OCI-M1 (cell line): Measurements from ENCODE around the gene CES1.
"Not testable (repeated sequence)": the region's sequence is repeated elsewhere in the genome, so short reads cannot be mapped to it uniquely, and the experiment has no call there.

Source experiments
- DNase-seq: peaks from one replicate; lab custom pipeline; 2025; lab: John Stamatoyannopoulos, UW

Gene CES1

DNA sequence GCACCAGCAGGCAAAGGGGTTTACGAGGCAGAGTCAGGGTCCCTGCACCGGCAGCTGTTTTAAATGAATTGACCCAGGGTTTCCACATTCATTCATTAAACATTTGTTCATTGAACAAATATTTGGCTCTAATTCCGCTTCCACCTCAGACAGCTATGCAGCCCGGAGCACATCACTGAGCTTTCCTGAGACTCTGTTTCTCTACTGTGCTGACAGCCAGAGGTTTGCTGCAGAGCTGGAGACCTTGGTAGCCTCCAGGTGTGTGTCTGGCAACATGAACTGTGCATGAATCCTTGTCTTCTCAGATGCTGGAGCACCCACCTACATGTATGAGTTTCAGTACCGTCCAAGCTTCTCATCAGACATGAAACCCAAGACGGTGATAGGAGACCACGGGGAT is 42.7 kb downstream of the CES1 start:
- DNase-seq, result not testable (repeated sequence)

DNA sequence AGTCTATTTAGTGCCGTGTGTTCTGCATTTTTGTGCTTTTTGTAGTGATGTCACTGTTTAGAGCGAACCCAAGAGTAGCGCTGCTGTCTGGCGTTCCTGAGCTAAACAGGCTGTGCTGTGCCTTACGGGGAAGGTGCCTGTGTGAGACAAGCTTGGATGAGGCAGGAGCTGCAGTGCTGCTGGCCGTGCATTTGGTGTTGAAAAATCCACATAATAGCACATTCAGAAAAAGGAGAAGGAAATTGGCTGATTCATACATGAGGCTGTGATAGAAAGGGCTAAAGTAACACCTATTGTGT is 50.2 kb downstream of the CES1 start:
- not testable (repeated sequence) for DNase-seq

DNA sequence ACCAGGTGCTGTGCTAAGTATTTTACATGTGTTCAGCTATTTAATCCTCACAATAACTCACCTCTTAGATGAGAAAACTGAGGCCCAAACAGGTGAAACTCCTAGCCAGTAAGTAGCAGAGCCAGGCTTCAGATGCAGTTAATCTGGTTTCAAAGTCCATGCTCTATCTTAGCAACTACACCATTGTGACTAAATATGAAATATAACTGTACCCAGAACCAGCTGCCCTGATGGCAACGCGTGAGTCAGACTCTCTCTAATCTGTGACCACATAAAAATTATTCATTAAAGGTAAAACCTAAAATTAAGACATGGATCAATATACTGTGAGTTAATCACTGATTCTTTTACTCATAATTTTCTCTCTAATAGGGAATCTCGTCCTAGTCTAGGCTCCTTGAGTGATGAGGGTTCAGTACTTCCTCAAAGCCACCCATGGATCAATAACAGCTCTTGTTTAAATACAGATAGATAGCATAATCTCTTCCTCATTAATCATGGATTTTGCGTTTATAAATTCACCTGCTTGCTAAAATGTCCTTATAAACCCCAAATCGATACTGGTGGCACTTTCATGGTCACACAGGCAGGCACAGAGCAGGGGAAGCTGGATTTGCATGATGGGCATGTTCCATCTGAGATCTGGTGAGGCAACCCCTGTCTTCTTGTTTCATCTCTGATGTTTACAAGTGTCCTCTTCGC is 50.7 kb downstream of the CES1 start:
- not testable (repeated sequence) for DNase-seq

DNA sequence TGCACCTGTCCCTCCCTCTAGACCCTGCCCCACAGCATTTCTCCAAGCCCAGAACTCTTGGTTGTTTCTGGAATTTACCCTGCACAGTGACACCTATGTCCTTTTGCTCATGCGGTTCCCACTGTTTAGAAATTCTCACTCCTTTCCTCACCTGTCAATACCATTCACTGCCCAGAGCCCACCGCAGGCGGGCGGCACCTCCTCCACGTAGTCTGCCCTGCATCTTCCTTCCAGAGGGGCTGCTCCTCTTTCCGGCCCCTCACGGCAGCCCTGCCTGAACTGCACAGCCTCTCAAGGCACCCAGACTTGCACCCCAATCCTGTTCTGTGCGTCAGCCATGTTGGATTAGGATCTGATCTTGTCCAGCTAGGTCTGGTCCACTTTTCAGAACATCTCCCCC is 51.4 kb downstream of the CES1 start:
- DNase-seq, result not testable (repeated sequence)

DNA sequence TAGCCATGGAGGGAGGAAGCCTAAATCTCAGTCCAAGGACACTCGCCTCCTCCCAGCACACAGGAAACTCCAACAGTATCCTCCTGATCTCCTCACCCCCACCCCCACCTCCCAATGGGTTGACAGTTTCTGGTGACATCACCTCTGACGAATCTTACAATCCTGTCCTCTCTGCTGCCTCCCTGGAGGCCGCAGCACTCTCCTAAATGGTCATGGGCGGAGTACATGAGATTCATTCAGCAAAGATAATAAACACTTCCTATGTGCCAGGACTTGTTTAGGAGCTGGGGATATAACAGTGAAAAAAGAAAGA is 52.8 kb downstream of the CES1 start:
- not testable (repeated sequence) for DNase-seq

DNA sequence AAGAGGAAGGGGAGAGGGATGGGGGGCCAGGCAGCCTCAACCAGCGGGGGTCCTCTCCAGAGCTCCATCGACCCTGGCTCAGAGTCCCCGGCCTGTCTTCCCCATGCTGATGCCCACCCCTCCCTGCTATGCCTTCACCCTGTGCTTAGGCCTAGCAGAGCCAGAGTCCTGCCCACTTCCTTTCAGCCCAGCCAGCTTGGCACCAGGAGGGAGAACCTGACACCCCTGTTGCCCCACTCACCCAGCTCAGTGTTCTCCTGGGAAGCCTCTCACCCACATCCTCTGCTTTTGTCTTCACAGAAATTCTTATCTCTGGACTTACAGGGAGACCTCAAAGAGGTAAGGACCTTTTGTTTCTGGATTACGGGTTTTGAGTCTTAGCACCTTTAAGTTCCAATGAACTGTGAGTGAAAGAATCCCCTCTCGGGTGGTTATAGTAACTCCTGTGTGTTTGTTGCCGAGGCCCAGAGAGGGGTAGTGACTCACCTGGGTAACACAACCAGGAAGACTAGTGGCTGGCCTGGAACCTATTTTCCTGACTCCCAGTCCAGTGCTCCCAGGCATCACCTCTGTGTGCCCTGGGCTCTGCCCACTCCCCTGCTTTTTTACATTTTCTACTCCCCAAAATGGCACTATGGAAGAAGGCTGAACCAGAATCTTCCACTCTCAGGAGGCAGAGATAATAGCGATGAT is 53.3 kb downstream of the CES1 start:
- no peak for DNase-seq

DNA sequence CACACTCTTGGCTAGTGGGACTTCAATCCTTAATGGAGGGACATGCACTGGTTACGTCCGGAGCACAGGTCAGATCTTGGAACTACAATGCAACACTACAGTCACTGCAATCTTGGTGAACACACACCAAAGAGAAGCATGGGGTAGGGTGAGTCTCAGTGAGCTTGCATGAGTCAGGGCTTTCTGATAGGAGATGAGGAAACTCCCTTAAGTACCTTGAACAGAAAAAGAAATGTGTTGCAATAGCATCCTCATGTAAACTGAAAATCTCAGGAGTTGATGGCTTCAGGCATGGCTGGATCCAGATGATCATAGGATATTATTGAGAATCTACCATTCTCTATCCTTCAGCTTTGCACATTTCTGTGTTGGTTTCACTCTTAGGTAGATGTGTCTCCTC is 54.1 kb downstream of the CES1 start:
- DNase-seq, result no peak

DNA sequence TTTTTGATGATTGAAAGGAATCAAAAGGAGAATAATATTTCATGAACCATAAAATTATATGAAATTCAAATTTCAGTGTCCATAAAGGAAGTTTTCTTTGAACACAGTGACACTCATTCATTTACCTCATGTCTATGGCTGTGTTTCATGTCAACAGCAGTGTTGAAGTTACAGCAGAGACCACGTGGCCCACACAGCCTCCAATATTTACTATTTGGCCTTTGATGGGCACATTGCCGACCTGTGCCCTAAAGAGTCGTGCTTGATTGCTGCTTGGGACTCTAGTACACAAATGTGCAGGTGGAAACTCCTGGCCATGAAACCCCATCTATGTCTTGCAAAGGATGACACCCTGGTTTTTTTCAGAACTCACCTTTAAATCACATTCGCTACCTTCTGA is 57.0 kb downstream of the CES1 start:
- no peak for DNase-seq

DNA sequence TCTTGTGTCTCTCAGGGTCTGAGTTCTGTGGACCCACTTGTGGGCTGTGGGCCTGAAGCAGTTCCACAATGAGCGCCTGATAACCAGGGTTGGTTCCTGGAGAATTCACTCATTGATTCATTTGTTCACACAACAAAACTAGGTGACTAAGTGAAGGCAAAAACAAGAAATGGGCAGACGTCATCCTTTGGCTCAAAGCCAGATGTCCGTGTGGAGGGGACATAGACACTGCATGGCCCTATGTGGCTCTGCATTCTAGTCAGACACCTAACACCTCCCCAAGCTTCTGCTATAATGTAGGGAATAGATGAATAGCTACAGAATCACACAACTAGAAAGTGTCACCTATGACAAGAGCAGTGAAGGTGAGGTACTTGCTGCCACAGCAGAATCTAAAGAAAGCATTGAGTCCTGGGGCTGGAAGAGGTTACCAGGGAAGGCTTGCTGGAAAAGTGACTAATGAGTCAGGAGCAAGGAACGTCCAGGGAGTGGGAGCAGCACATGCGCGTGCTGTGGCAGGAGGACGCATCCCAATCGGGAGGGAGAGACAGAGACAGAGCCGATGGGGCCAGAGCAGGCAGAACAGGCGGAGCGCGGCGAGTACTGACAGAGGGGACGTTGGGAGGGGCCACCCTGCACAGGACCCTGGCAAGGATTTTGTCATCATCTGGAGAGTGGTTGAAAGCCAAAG is 58.9 kb downstream of the CES1 start:
- no peak for DNase-seq

DNA sequence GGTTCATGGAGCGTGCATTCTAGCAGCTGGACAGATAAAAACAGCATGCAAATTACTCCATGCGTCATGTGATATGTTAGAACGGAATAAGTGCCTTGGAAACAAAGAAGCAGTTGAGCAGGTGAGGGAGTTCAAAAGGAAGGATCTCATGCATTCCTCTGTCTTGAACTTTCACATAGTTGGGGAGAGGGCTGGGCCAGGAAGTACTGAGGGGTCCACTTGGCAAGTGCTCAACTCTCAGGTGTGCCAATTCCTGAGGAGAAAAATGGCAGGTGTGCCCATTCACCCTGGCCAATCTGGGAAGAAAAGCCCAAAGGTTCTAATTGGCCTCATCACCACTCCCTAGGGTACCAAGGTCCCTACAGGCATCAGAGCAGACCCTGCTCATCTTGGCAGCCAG is 67.7 kb downstream of the CES1 start:
- DNase-seq, result no peak

DNA sequence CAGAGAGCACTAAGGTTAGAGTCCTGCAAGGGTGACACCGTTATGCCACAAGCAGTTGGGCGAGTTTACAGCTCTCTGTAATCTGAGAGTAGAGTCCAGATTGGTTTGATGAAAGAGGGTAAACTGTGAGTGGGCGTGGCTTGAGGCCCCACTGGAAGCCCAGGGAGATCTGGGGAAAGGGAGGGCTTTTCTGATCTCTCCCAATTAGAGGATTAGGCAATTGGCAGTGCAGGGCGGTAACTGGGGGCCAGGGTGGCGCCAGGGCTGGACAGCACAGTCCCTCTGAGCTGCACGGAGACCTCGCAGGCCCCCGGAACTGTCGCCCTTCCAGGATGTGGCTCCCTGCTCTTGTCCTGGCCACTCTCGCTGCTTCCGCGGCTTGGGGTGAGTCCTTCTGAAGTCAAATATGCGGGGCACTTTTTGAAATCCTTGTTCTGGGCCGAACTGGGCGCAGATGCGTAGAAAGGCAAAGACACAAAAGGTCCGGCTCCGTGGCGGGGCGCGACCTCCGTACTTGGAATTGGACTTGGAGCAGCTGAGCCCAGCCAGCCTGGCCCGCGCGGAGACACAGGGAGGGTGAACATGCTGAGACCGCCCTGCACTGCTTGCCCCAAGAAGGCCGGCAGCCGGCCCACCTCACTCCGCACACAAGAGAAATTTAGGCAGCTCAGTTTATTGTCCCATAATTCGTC is 72.4 kb downstream of the CES1 start:
- DNase-seq, result no peak

DNA sequence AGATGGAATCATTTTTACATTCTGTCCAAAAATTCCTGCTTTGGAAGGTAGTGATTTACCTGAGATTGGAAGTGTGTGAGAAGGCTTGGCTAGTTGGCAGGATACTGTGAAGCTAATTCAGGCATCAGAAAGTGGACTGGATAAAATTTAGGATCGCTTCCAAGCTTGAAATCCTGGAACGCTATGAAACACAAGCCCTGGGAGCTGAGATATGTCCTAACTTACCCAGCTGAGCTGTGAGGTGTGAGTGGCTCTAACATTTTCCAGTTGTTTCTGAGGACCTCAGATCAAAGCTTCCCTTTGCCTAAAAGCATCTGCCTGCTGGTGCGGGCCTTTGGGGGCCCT is 73.0 kb downstream of the CES1 start:
- not testable (repeated sequence) for DNase-seq

DNA sequence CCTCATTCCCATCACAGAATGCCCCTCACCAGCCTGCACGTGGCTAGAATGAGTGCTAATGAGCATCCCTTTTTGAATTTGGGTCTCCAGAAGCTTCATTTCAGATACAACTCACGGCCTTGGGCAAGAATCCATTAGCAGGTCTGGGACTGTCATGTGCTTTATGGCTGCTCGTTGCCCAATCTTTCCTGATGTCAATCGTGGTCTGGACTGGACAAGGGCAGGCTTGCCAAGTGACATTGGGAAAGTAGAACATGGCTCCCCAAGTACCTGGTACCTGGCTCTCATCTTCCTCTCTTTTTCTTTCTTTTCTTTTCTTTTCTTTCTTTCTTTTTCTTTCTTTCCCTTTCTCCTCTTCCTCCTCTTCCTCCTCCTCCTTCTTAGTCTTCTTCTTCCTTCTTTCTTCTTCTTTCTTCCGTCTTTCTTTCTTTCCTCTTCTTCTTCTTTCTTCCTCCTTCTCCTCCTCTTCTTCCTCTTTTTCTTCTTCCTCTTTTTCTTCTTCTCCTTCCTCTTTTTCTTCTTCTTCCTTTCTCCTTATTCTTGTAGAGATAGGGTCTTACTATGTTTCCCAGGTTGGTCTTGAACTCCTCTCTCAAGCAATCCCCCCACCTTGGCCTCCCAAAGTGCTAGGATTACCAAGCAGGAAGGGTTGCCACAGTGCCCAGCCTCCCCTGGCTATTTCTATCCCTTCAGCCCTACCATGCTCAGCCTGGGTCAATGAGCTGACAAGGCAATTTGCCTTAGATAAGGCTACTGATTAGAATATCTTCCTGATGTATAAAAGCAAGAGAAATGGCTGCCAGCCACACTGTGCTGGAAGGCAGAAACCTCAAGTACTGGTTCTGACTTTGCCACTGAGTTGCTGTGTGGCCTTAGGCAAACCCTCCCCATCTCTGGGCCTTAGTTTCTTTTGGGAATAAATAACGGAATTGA is 75.0 kb downstream of the CES1 start:
- not testable (repeated sequence) for DNase-seq

DNA sequence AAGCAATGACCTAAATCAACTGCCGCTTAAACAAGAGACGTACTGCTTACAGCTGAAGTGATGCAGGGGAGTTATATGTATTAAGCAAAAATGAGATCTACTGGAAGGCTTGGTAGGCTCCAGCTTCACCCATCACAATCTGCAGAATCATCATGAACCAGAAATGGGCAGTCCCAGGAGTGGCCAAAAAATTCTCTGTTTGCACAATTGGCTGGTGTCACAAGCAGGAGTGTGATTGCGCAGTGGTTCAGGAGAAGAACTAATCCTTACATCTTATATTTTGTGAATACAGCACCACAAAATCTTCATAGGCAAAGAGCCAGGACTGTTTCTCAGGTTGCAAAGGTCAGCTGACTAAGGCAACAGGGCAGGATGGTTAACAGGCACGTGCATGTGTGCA is 75.9 kb downstream of the CES1 start:
- no peak for DNase-seq

DNA sequence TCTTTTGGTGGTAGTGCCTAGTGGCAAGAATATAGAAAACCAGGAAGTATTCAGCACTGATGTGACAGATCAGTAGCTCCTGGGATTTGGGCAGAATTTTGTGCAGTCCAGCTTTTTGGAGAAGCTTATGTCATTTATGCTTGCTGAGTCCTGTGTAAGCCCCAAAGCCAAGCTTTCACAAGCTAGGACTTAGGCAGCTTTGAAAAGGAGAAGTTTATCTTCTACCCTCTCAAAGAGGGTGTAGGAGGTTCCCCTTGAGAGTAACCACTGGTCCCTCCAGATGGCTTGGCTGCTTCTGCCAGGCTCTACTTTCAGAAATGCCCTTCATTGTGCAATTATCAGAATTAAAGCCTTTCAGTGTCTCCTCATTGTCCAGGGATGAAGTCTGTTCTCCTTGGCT is 78.8 kb downstream of the CES1 start:
- DNase-seq, result peak; percentile 4

DNA sequence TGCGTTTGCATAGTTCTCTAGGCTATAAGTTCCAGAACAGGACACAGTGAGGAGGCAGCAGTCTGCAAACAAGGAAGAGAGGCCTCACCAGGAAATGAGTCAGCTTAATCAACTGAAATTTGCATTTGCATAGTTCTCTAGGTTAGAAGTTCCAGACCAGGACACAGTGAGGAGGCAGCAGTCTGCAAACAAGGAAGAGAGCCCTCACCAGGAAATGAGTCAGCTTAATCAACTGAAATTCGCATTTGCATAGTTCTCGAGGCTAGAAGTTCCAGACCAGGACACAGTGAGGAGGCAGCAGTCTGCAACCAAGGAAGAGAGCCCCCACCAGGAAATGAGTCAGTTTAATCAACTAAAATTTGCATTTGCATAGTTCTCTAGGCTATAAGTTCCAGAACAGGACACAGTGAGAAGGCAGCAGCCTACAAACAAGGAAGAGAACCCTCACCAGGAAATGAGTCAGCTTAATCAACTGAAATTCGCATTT is 79.7 kb downstream of the CES1 start:
- DNase-seq, result peak; percentile 25
